Epidermal melanocyte (primary cell): ENCODE results near the gene UXS1.

Experiments used
- DNase-seq: peaks from one replicate; pipeline ENCODE4 v3.0.0; 2011; ENCODE audit warnings: low spot score; ENCODE audit not compliant: insufficient read length

Gene UXS1

DNA sequence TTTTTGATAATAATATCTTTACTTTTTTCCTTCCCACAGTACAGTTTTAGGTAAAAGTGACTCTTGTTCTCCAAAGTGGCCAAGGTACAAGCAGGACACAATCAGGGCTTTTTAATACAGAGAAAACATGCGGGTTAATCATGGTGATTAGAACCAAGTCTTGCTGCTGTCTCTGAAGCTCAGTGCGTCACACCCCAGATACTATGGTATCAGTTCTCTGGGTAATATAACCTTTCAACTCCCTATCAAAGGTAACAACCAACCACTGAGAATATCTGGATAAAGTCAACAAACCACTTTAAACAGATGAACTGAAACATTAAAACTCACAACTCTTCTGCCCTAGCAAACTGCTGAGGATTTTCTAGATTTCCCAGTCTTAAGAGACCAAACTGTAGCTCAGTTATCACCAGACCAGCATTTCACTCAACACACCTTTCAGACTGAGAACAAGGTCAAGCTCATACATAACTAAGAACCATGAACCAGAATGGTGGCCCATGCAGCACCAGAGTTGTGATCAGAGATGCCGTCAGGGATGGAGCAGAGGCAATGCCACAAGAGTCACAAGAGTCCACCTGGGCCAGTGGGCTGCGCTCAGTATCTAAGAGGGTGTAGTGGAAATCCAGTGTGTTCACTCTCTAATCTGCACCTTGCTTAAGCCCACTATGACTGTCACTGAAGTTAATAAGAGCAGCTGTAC, 103.0 kb downstream of the UXS1 start:
- DNase-seq = no peak

DNA sequence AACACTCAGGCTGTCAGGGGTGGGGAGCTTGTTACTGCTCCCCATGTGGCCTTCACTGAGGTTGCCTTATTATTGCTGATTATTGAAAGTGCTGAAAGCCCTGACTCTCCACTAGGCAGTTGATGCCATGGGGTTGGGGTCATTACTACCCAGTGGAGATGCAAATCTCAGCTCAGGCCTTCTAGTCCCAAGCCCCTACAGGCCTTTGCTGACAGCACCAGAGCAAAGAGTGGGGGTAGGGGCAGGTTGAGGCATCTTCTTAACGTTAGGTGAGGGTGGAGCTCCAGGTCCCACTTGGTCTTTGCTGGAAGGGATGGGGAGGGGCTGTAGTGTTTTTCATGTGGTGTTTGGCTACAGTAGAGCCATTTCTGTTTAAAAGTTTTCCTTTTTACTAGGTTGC, 104.5 kb downstream of the UXS1 start:
- no peak for DNase-seq

GRCh38 chr2:106085181-106085940, 108.7 kb downstream of the UXS1 start:
- DNase-seq = peak; percentile 34

DNA sequence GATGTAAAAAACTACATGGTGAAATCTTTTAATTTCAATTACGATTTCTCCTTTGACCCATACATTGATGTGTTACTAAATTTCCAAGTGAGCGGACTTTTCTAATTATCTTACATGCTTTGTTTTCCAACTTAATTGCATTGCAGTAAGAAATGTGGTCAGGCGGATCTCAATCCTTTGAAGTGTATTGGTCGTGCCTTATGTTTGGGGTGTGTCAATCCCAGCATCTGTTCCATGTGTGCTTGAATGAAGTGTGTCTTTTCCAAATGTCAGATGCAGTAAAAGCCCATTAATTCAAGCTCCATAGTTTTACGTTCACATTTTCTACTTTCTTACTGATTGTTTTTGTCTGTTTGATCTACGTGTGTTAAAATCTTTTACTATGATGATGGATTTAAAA, 113.1 kb downstream of the UXS1 start:
- no peak for DNase-seq

DNA sequence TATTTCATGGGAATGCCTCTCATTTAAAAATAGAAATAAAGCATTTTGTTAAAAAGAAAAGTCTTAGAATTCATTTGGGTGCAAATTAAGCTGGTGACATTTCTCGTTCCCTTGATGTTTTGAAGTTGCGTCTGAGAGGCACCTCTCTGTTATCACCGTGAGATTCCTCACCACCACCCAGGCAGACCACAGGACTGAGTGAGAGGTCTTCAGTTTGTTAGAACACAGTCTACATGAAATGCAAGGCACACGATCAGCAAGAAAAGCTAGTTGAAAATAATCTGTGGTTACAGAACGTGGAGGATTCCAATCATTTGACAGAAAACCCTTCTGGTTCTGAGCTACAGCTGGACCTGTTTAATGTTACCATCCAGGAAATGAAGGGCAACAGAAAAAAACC, 116.0 kb downstream of the UXS1 start:
- DNase-seq = no peak

DNA sequence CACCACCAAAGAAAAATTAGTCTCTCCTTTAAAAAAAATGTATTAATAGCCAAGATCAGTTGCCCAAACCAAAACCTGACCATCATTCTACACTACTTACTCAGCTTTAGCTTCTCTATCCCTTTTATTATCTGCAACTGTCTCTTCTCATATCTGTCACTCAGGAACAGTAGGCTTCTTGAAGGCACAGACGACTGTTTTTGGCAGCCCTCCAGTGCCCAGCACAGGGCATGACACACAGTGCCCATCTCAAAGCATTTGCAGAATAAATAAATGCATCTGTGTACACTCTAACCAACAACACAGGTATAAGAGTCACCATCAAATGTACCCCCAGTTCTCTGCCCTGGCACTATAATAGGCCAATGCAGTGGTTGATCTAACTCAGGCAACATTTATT, 117.2 kb downstream of the UXS1 start:
- DNase-seq = no peak

GRCh38 chr2:106075048-106075447, 119.1 kb downstream of the UXS1 start:
- no peak for DNase-seq

GRCh38 chr2:106073678-106074406, 120.3 kb downstream of the UXS1 start:
- no peak for DNase-seq

GRCh38 chr2:106070181-106070580, 123.9 kb downstream of the UXS1 start:
- no peak for DNase-seq

DNA sequence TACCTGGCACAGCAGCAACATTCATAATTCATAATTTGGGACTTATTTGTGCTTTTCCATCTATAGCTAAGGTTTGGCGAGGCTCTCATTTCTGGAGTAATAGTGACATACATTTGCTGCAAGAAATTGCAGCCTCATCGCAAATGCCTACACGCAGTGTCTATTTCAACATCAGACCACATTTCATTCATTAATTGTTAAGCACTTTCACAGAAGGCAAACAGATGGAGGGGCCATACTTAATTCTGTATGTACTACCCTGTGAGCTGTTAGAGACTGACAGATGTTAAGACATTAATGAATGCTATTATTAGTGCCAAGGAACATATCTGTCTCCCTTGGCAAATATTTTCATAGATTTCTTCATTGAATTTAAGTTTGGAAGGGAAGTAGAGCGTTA, 125.7 kb downstream of the UXS1 start:
- DNase-seq = no peak

GRCh38 chr2:106065983-106066820, 127.9 kb downstream of the UXS1 start:
- no peak for DNase-seq

GRCh38 chr2:106065268-106065982, 128.7 kb downstream of the UXS1 start:
- DNase-seq = no peak

DNA sequence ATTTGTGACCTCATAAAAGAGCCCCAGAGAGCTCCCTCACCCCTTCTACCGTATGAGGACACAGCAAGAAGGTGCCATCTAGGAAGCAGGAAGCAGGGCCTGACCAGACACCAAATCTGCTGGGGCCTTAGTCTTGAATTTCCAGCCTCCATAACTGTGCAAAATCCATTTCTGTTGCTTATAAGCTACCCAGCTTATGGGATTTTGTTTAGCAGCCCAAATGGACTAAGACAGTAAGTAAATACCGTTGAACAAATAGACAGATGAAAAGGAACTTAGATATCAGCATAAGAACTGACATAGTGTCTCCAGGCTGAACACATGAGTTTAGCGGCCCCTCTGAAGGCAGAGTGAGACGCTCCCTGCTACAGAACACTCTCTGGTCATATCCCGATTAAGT, 130.9 kb downstream of the UXS1 start:
- DNase-seq = no peak

DNA sequence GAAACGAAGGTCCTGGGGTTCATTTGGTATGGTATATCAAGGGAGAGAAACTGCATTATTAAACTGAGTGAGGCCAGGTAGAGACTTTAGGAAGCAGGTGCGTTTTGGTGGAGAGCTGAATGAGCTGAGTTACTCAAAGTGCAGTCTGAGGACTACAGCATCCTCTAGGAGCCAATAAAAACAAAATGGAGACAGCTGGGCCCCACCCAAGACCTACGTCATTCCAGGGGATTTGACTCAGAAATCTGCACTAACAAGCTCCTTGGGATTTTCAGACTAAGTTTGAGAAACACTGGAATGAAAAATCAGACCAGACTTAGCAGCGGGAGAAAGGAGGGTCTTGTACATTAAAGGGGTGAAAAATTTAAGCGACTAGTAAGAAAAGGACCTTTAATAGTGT, 131.5 kb downstream of the UXS1 start:
- DNase-seq = no peak

GRCh38 chr2:106061611-106062349, 132.3 kb downstream of the UXS1 start:
- DNase-seq = no peak

GRCh38 chr2:106059416-106060065, 134.6 kb downstream of the UXS1 start:
- no peak for DNase-seq

DNA sequence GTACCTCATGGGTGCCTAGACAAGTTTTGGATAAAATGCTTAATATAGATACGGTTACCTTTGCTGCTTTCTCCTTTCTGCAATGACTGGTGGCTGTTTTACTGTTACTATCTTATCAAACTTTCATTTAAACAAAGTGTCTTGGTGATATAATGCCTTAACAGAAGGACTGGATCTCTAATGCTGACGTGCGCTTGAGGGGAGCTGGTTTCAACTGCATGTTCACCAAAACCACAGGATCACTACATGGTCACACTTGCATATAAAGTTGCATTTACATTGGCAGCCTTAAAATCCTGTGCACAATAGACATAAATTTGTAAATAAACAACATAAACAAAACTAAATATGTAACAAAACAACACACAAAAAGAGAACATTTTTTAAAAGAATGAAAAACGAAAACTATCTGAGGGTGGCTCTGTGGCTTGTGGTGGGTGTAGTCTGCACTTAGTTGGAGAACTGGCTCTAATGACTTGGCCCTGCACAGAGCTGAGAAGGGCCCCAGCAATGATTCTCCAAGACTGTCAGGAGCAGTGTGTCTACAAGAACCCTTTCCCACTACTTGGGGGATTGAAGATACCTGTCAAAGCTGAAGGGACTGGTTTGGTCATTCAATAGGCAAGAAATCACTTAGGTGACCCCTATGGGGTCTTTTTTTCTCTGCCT, 135.5 kb downstream of the UXS1 start:
- DNase-seq = no peak

GRCh38 chr2:106057206-106057605, 136.9 kb downstream of the UXS1 start:
- no peak for DNase-seq
